Measurements from ENCODE around the gene FAM131C. TPM values are rescaled to one million over a fixed set of nuclear protein-coding genes. Genes with fewer than 3 reads are reported as not detected.
"Not testable (repeated sequence)": the region's sequence is repeated elsewhere in the genome, so short reads cannot be mapped to it uniquely, and the experiment has no call there.

FAM131C gene
- polyA plus RNA-seq, 1 donor (not counting 4 experiments of a cell fraction or from before 2014, with no cell fraction given), result 0.31 TPM

- no peak for TF ChIP-seq CTCF (optimal IDR thresholded peaks at IDR 0.05 in 1 of 3, IDR thresholded peaks at IDR 0.05 in 1 of 3, conservative IDR thresholded peaks at IDR 0.05 in 1 of 3; ENCODE audit: extremely low read depth in 1 of 3, insufficient read depth in 2 of 3, low read length in 3 of 3)
- TF ChIP-seq EZH2 (IDR thresholded peaks at IDR 0.05; ENCODE audit: low read length), result no peak
- Histone ChIP-seq H3K9me3 (ENCODE audit: control insufficient read depth, low read depth, low read length) (no peaks in the 10 kb centered on the region), H4K20me1 (ENCODE audit: control insufficient read depth, extremely low read depth, insufficient read depth, low read length) (no peaks in the 10 kb centered on the region), H3K4me1 (ENCODE audit: control insufficient read depth, extremely low read depth, insufficient read depth, low read length) (peaks cover 2% of the 10 kb centered on the region), H2AFZ (ENCODE audit: control insufficient read depth, low read length) (no peak overlapping the region), H3K4me2 (ENCODE audit: control insufficient read depth, extremely low read depth, insufficient read depth, low read depth, low read length) (no peak overlapping the region), H3K9ac (ENCODE audit: control insufficient read depth, extremely low read depth, insufficient read depth, low read length) (no peak overlapping the region), H3K79me2 (ENCODE audit: control insufficient read depth, insufficient read depth, low read length) (no peaks in the 10 kb centered on the region), H3K36me3 (ENCODE audit: control insufficient read depth in 2 of 2, extremely low read depth in 1 of 2, insufficient read depth in 2 of 2, low read length in 2 of 2) (no peaks in the 10 kb centered on the region), H3K9me1 (ENCODE audit: control insufficient read depth, extremely low read depth, insufficient read depth, low read length) (no peaks in the 10 kb centered on the region), H3K4me3 (ENCODE audit: control insufficient read depth in 2 of 3, extremely low read depth in 1 of 3, insufficient read depth in 2 of 3, low read depth in 1 of 3, low read length in 3 of 3) (no peak overlapping the region), H3K27me3 (ENCODE audit: control insufficient read depth, extremely low read depth, insufficient read depth, low read length) (peaks cover 9% of the 10 kb centered on the region), H3K27ac (ENCODE audit: control insufficient read depth, insufficient read depth, low read length) (no peak overlapping the region)
- FAIRE-seq, result no peak
- DNase-seq (ENCODE audit: low read depth, low spot score), result no peak
- dilution Hi-C loops (cut with MboI; ENCODE audit: extremely low pct_ligation_motif_present, low sequenced_read_pairs), result no loop called here
These were observed 10.1 kb downstream of the FAM131C start for GRCh38 chr1:16063226-16063829.

- FAIRE-seq; dilution Hi-C loops (cut with MboI; ENCODE audit: extremely low pct_ligation_motif_present, low sequenced_read_pairs); H3K4me2 ChIP-seq (ENCODE audit: control insufficient read depth, extremely low read depth, insufficient read depth, low read depth, low read length): not testable (repeated sequence)
These were observed 10.8 kb downstream of the FAM131C start for GRCh38 chr1:16062687-16063075.

GRCh38 chr1:16061989-16062686 is 11.3 kb downstream of the FAM131C start:
- FAIRE-seq; H3K27ac ChIP-seq (ENCODE audit: control insufficient read depth, insufficient read depth, low read length); H3K79me2 ChIP-seq (ENCODE audit: control insufficient read depth, insufficient read depth, low read length); H2AFZ ChIP-seq (ENCODE audit: control insufficient read depth, low read length); dilution Hi-C loops (cut with MboI; ENCODE audit: extremely low pct_ligation_motif_present, low sequenced_read_pairs); H3K9ac ChIP-seq (ENCODE audit: control insufficient read depth, extremely low read depth, insufficient read depth, low read length); DNase-seq (ENCODE audit: low read depth, low spot score); H3K36me3 ChIP-seq (ENCODE audit: control insufficient read depth in 2 of 2, extremely low read depth in 1 of 2, insufficient read depth in 2 of 2, low read length in 2 of 2); H3K4me2 ChIP-seq (ENCODE audit: control insufficient read depth, extremely low read depth, insufficient read depth, low read depth, low read length); H3K9me3 ChIP-seq (ENCODE audit: control insufficient read depth, low read depth, low read length); H4K20me1 ChIP-seq (ENCODE audit: control insufficient read depth, extremely low read depth, insufficient read depth, low read length); H3K4me3 ChIP-seq (ENCODE audit: control insufficient read depth in 2 of 3, extremely low read depth in 1 of 3, insufficient read depth in 2 of 3, low read depth in 1 of 3, low read length in 3 of 3); H3K9me1 ChIP-seq (ENCODE audit: control insufficient read depth, extremely low read depth, insufficient read depth, low read length); H3K4me1 ChIP-seq (ENCODE audit: control insufficient read depth, extremely low read depth, insufficient read depth, low read length); H3K27me3 ChIP-seq (ENCODE audit: control insufficient read depth, extremely low read depth, insufficient read depth, low read length): not testable (repeated sequence)

More at GRCh38 chr1:16062687-16063075, 10.8 kb downstream of the FAM131C start:
- not testable (repeated sequence) for H4K20me1 ChIP-seq (ENCODE audit: control insufficient read depth, extremely low read depth, insufficient read depth, low read length); H2AFZ ChIP-seq (ENCODE audit: control insufficient read depth, low read length); H3K4me1 ChIP-seq (ENCODE audit: control insufficient read depth, extremely low read depth, insufficient read depth, low read length); H3K27ac ChIP-seq (ENCODE audit: control insufficient read depth, insufficient read depth, low read length); H3K36me3 ChIP-seq (ENCODE audit: control insufficient read depth in 2 of 2, extremely low read depth in 1 of 2, insufficient read depth in 2 of 2, low read length in 2 of 2); H3K27me3 ChIP-seq (ENCODE audit: control insufficient read depth, extremely low read depth, insufficient read depth, low read length); DNase-seq (ENCODE audit: low read depth, low spot score); H3K79me2 ChIP-seq (ENCODE audit: control insufficient read depth, insufficient read depth, low read length); H3K9me3 ChIP-seq (ENCODE audit: control insufficient read depth, low read depth, low read length); H3K9me1 ChIP-seq (ENCODE audit: control insufficient read depth, extremely low read depth, insufficient read depth, low read length); H3K4me3 ChIP-seq (ENCODE audit: control insufficient read depth in 2 of 3, extremely low read depth in 1 of 3, insufficient read depth in 2 of 3, low read depth in 1 of 3, low read length in 3 of 3); H3K9ac ChIP-seq (ENCODE audit: control insufficient read depth, extremely low read depth, insufficient read depth, low read length)
